ENCODE data around the gene STX8.

The STX8 gene

DNA sequence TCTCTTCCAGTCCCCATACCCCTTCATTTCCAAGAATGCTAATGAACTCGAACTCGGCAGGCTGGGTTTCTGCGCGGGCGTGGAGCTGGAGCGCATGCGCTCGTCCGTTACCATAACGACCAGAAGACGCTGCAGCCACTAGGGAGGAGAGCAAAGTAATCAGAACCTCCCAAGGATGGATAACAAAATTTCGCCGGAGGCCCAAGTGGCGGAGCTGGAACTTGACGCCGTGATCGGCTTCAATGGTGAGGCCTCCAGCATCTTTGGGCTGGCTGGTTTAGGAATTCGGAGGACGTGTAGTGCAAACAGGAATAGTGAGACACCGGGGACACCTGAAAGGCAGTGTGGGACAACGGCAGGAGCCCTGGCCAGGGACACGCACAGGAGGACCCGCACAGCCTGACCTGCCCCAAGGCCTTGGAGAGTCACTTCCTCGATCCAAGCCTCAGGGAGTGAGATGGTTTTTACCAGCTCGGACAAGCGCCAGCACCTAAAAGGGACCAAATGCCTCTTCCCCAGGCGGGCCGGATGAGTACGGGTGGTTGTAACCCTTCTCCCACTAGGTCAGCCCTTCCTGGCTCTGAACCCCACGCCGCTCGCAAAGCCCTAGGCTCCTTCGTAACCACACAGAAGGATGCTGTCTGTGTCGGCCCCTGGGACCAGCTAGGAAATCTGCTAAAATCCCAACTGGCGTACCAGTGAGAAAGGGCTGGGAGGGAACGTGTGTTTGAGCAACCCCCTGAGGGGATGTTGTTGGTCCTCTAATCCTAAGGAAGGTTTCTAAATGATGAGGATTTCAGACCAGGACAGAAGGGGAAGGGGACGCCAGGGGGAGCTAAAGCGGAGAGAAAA lies 1.1 kb upstream of the STX8 start, which contains the start of gene CFAP52 (continued):
- TF ChIP-seq, protein P1, sequence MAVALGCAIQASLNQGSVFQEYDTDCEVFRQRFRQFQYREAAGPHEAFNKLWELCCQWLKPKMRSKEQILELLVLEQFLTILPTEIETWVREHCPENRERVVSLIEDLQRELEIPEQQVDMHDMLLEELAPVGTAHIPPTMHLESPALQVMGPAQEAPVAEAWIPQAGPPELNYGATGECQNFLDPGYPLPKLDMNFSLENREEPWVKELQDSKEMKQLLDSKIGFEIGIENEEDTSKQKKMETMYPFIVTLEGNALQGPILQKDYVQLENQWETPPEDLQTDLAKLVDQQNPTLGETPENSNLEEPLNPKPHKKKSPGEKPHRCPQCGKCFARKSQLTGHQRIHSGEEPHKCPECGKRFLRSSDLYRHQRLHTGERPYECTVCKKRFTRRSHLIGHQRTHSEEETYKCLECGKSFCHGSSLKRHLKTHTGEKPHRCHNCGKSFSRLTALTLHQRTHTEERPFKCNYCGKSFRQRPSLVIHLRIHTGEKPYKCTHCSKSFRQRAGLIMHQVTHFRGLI (tag by site-specific recombination; IDR thresholded peaks at IDR 0.05): no peak
- TF ChIP-seq, protein P2, sequence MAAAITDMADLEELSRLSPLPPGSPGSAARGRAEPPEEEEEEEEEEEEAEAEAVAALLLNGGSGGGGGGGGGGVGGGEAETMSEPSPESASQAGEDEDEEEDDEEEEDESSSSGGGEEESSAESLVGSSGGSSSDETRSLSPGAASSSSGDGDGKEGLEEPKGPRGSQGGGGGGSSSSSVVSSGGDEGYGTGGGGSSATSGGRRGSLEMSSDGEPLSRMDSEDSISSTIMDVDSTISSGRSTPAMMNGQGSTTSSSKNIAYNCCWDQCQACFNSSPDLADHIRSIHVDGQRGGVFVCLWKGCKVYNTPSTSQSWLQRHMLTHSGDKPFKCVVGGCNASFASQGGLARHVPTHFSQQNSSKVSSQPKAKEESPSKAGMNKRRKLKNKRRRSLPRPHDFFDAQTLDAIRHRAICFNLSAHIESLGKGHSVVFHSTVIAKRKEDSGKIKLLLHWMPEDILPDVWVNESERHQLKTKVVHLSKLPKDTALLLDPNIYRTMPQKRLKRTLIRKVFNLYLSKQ (tag by site-specific recombination; IDR thresholded peaks at IDR 0.05; ENCODE audit: borderline replicate concordance): no peak
- peak; percentile 50; the same call in 1 of the 2 replicates for TF ChIP-seq WT1 (tag by site-specific recombination; IDR thresholded peaks at IDR 0.05)
- TF ChIP-seq PRDM1 (tag by site-specific recombination; IDR thresholded peaks at IDR 0.05): no peak
- no peak for TF ChIP-seq ZNF146 (tag by site-specific recombination; IDR thresholded peaks at IDR 0.05)
- TF ChIP-seq ZNF341 (tag by site-specific recombination; IDR thresholded peaks at IDR 0.05; ENCODE audit: low read depth): peak; percentile 99
- no peak for TF ChIP-seq ZNF518A (tag by site-specific recombination; conservative IDR thresholded peaks at IDR 0.05; ENCODE audit: low read depth)
- TF ChIP-seq KLF10 (tag by site-specific recombination; IDR thresholded peaks at IDR 0.05): no peak
- TF ChIP-seq ZNF843 (tag by site-specific recombination; IDR thresholded peaks at IDR 0.05): no peak
- TF ChIP-seq ZSCAN16 (tag by site-specific recombination; IDR thresholded peaks at IDR 0.05): peak; percentile 84
- TF ChIP-seq, protein P3, sequence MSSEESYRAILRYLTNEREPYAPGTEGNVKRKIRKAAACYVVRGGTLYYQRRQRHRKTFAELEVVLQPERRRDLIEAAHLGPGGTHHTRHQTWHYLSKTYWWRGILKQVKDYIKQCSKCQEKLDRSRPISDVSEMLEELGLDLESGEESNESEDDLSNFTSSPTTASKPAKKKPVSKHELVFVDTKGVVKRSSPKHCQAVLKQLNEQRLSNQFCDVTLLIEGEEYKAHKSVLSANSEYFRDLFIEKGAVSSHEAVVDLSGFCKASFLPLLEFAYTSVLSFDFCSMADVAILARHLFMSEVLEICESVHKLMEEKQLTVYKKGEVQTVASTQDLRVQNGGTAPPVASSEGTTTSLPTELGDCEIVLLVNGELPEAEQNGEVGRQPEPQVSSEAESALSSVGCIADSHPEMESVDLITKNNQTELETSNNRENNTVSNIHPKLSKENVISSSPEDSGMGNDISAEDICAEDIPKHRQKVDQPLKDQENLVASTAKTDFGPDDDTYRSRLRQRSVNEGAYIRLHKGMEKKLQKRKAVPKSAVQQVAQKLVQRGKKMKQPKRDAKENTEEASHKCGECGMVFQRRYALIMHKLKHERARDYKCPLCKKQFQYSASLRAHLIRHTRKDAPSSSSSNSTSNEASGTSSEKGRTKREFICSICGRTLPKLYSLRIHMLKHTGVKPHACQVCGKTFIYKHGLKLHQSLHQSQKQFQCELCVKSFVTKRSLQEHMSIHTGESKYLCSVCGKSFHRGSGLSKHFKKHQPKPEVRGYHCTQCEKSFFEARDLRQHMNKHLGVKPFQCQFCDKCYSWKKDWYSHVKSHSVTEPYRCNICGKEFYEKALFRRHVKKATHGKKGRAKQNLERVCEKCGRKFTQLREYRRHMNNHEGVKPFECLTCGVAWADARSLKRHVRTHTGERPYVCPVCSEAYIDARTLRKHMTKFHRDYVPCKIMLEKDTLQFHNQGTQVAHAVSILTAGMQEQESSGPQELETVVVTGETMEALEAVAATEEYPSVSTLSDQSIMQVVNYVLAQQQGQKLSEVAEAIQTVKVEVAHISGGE (tag by site-specific recombination; conservative IDR thresholded peaks at IDR 0.05; ENCODE audit: low read depth): 0 out of 2 replicates have a peak, but pooled peaks have one; percentile 0
- peak; percentile 40 for TF ChIP-seq ZBTB20 (tag by site-specific recombination; IDR thresholded peaks at IDR 0.05)
- no peak for TF ChIP-seq SP3 (tag by site-specific recombination; IDR thresholded peaks at IDR 0.05)
- peak; percentile 21; the same call in 1 of the 2 replicates for TF ChIP-seq GLIS1 (tag by site-specific recombination; IDR thresholded peaks at IDR 0.05)
- no peak for TF ChIP-seq ZNF350 (tag by site-specific recombination; IDR thresholded peaks at IDR 0.05)
- no peak for TF ChIP-seq ZNF174 (tag by site-specific recombination; IDR thresholded peaks at IDR 0.05)
- no peak for TF ChIP-seq BCL11A (tag by site-specific recombination; IDR thresholded peaks at IDR 0.05; ENCODE audit: low read depth)
- no peak for TF ChIP-seq ZNF223 (tag by site-specific recombination; IDR thresholded peaks at IDR 0.05)
- no peak for TF ChIP-seq ZNF24 (tag by site-specific recombination; IDR thresholded peaks at IDR 0.05)
- no peak for TF ChIP-seq TCF7L2 (IDR thresholded peaks at IDR 0.05; ENCODE audit: borderline replicate concordance, low read depth, low read length)
- TF ChIP-seq ELK4 (IDR thresholded peaks at IDR 0.05; ENCODE audit: borderline replicate concordance, low read depth, low read length): no peak
- no peak for TF ChIP-seq ZNF558 (tag by site-specific recombination; IDR thresholded peaks at IDR 0.05)
- no peak for TF ChIP-seq ZNF10 (tag by site-specific recombination; IDR thresholded peaks at IDR 0.05)
- TF ChIP-seq ZNF610 (tag by site-specific recombination; IDR thresholded peaks at IDR 0.05; ENCODE audit: borderline replicate concordance): no peak
- no peak for TF ChIP-seq ZNF548 (tag by site-specific recombination; IDR thresholded peaks at IDR 0.05)
- TF ChIP-seq ZXDB (tag by site-specific recombination; IDR thresholded peaks at IDR 0.05): no peak
- TF ChIP-seq GFI1B (tag by site-specific recombination; IDR thresholded peaks at IDR 0.05): no peak
- TF ChIP-seq ZNF37A (tag by site-specific recombination; IDR thresholded peaks at IDR 0.05): no peak

Data from HEK293 (cell line).